HG03378 (cell line): ENCODE results near the gene CDKL2.

Experiments used
- ATAC-seq: cut with Tn5 transposase; IDR thresholded peaks from one replicate; pipeline ENCODE4 v1.9.1; 2021; ENCODE audit warnings: mild to moderate bottlenecking, moderate library complexity; ENCODE audit not compliant: unreplicated experiment

The CDKL2 gene

DNA sequence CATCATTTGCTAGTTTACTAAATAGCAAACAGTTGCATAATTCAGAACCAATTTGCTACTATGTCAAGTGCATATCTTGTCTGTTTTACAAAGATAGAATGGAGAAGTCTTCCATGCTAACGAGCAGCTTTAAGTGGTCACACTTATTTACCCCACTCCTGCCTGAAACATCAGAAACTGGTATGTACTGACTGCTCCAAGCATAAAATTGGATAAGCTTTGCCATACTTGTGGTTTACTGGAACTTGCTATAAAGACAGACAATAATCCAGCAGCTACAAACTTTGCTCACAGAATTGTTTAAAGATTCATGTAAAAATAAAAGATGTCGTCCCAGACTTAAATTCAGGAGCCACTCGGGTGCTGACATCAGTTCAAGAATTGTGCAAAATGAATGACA is 13.3 kb upstream of the CDKL2 start:
- ATAC-seq: no peak

DNA sequence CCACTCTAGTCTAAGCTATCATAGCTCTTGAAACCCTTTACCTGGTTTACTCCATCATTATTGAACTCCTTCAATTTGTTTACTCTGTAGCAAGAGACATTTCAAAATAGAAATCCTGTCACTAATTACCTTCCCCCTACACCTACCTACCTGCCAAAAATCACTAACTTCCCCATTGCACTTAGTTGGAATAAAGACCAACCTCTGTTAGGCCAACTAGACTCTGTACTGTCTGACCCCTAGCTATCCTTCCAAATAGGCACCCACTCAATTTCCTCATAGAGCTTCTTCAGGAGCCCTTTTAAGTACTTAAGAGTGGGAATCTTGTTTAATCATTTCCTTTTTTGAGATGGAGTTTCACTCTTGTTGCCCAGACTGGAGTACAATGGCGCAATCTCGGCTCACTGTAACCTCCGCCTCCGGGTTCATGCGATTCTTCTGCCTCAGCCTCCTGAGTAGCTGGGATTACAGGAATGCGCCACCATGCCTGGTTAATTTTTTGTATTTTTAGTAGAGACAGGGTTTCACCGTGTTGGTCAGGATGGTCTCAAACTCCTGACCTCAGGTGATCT is 8.9 kb upstream of the CDKL2 start:
- ATAC-seq: no peak

DNA sequence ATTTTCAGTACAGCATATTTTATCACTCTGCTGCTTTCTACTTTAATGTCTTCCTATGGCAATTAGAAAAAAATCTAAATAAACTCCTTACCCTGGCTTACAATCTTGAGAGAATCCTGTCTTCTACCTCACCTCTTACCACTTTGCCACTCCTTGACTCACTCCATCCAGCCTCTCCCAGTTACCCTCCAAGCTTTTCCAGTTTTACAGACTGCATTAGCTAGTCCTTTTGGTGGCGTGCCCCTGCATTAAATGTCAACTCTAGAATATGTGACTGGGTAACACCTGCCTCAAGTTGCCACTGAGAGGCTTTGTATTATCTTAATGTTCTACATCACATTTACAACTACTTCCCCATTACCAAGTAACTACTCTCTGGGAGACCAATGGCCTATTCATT is 7.5 kb upstream of the CDKL2 start:
- no peak for ATAC-seq

DNA sequence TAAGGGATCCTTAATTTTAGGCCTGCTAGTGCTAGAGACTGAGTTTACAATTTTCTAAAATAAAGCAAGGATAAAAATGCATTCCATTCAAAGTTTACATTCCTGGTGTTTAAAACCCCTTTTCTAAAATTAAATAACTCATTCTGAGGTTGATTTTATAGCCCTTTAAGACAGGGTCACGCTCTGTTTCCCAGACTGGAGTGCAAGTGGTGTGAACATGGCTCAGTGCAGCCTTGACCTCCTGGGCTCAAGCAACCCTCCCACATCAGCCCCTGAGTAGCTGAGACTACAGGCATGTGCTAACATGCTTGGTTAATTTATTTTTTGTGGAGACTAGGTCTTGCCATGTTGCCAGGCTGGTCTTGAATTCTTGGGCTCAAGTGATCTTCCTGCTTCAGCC is 6.8 kb upstream of the CDKL2 start:
- no peak for ATAC-seq

DNA sequence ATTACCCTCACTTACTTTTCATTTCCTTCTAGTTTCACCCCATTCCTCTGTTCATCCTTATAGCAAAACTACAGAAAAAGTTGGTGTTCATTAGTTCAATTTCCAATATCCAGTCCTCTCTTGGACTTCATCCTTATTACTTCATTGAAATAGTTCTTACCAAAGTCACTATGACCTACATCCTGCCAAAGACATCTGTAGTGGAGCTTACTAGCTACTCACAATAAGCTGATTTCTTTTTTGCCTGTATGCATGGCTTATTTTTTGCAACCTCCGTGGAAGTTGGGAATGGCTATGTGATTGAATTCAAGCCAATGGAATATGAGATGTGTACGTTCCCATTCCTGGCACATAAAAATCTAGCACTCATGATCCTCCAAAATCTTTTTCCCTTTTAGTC is 4.6 kb upstream of the CDKL2 start:
- no peak for ATAC-seq

DNA sequence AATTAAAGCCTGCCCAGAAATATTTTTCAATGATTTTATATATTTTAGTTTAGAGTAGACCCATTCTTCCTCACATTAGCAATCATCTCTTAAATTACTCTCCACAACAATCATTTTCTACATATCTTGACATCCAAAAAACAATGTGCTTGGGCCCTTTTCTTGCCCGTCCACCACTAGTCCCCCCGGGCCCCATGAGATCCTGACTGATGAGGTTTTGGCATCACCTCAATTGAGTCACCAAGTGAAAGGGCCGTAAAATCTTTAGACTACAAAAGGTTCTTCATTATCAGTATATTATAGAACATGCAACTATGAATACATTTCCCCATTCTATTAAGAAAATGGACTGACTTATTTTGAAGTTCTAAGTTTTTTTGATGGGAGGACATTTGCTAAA is 4.0 kb upstream of the CDKL2 start:
- no peak for ATAC-seq

DNA sequence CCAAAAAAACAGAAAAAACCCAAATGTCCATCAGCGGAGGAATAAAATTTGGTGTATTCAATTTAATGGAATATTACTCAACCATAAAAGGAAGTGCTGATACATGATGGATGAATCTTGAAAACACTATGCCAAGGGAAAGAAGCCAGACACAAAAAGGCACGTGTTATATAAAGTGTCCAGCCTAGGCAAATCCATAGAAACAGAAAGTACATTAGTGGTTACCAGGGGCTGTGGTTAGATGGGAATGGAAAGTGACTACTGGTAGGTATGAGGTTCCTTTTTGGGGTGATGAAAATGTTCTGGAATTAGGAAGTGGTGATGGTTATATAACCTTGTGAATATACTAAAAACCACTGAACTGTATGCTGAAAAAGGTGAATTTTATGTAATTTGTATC is 3.5 kb upstream of the CDKL2 start:
- no peak for ATAC-seq

DNA sequence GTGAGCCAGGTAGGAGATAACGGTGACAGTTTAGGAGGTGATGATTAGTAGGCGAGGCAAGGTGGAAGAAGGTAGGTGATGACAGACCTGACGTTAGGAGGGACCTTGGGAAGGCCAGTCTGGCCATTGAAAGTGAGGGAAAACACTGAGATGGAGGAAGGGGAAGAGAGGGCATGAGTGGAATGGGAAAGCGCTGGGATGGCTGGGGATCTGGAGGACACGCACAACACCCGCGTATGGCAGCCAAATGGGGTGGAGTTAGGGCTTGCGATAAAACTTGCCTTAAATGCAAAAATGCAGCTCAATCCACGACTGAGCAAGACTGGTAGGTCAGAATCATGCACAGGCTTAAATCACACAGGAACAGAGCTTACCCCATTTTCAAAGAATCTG is 605 bp upstream of the CDKL2 start:
- ATAC-seq: no peak

DNA sequence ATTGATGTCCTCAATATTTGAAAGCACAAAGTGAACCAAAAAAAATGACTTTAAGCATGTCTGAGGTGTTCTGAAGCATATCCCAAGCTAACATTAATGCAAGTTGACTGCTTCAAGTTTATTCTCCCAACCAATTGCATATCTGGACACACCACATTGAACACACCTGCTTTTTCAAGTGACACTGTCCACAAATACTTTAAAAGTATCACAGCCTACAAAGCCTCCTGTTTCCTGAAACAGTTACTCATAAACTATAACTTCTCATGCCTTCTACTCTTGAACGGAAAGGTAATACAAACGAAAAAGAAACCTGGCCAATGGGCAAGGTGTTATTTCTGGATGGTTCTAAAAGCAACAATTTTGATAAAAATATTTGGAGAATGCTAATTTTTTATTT is 1.1 kb downstream of the CDKL2 start:
- no peak for ATAC-seq

DNA sequence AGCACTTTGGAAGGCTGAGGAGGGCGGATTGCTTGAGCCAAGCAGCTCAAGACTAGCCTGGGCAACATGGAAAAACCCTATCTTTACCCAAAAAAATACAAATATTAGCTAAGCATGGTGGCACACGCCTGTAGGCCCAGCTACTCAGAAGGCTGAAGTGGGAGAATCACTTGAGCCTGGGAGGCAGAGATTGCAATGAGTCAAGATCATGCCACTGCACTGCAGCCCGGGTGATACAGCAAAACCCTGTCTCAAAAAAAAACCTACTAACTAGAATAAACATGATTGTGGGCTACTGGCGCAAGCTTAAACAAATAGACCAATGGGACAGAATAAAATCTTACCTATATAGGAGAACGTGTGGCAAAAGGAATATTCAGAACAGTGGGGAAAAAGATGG is 7.3 kb downstream of the CDKL2 start:
- no peak for ATAC-seq

DNA sequence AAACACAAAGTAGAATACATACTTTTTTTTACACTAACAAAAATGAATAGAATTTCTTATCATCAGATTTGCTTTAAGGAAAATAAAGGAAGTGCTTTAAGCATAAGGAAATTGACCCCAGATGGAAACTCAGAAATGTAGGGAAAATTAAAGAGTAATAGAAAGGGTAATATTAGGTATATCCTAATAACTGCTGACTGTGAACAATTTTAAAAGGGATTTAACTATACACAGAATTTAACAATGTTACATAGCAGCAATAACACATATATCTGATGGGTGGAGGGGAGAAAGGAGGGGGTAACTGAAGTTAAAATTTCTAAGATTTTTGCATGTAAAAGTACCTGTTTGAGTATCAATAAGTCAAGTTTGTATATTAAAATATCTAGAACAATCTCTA is 8.6 kb downstream of the CDKL2 start:
- no peak for ATAC-seq

DNA sequence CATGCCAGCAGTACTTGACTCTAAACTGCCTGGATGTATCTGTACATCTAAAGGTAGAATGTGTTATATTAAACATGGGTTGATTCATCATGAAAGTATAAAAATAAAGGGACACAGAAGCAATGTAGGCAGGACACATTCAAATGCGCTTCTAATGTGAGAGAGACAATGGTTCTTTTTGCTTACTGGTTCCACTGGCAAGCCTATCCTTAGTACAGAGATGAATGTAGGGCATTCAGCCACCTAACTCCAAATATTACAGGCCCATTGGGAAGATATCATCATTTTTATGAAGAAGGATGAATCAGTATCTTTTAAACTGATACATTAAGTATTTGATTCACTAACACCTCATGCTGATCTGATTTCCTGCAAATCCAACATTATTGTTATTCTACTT is 18.0 kb downstream of the CDKL2 start:
- no peak for ATAC-seq

DNA sequence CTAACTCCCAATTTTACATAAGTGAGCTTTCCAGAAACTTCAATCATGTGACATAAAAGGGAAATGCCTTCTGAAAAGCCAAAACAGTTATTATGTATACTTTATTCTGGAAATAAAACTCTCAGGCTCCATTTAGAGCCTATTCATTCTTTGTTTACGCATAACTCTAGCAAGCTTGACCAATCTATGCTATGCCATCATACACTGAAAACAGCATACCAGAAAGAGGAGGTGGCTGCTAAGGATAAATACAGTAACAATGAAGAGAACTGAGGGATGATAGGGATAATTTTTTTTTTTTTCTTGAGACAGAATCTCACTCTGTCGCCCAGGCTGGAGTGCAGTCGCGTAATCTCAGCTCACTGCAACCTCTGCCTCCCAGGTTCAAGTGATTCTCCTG is 24.4 kb downstream of the CDKL2 start:
- no peak for ATAC-seq

DNA sequence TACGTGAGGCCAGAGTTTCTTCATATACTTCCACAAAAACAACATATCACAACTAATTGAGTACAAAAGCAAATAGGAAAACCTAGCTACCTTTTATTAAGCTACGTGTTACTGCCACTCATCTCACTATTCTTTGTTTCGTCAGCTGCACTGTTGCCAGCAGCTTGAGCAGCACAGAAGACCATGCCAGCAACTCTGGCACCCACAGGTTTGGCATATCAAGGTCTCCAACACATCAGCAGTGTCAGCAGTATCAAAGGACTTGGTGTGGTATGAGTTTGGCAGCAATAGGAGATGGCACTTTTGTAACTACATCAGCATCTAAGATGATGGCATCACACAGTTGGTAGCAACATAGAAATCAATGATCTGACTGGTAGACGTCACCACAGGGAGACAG is 30.7 kb downstream of the CDKL2 start:
- no peak for ATAC-seq

DNA sequence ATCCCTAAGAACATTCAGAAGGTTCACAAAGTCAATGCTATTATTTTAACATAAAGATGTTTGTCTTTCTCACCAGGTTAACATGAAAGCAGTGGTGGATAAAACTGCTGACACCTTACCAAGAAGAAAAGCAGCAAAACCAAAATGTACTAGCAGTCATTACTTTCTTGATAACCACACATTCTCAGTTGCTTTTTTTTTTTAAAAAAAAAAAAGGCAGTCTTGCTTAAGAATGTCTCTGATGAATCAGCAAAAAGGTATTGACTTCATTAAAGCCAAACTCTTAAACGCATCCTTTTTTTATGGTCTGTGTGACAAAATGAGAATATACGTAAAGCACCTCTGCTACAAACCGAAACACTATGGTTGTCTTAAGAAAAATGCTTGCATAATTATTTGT is 31.9 kb downstream of the CDKL2 start:
- ATAC-seq: no peak

DNA sequence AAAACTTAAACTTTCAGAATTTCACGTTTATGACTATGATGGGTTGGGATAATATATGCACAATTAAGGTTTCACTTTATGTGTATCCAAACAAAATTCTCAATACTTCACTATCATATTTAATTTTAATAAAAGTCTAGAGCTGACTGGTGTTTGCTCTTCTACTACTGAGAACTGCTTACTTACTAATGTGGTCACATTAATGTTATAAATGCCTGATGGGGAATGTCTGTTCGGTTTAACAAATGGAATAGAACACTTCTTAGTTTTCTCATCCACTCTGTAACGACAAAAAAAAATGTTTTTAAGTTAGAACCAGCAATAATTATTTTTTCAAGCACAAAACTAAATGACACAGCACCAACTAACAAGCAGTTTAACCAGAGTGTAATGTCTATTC is 34.3 kb downstream of the CDKL2 start:
- no peak for ATAC-seq

DNA sequence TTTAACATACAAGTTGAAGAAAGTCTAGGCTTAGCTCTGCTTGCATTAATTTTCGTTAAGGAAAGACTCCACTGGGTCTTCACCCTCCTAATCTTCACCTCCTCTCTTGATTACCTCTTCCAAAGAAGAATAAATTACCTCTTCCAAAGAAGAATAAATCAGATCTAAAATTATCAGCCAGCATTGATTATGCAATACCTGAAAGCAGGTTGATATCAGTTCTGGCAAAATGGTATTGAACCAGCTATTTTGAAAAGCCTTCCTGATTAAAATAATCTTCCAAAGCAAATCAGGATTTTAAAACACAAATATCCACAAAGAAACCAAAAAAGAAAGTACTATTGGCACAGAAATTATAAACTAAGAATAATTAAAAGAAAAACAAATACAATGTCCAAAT is 36.9 kb downstream of the CDKL2 start:
- ATAC-seq: no peak

DNA sequence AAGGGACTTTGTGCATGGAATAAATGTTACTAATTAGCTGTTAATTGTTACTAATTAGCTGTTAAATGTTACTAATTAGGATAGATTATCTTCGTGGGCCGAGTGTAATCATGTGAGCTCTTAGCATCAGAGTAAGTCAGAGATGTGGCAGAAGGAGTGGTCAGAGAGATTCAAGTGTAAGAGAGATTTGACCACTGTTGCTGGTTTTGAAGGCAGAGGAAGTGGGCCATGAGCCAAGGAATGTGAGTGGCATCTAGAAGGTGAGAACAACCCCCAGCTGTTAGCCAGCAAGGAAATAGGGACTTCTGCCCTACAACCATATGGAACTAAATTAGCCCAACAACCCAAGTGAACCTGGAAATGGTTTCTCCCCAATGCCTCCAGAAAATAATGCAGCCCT is 46.3 kb downstream of the CDKL2 start:
- ATAC-seq: no peak

DNA sequence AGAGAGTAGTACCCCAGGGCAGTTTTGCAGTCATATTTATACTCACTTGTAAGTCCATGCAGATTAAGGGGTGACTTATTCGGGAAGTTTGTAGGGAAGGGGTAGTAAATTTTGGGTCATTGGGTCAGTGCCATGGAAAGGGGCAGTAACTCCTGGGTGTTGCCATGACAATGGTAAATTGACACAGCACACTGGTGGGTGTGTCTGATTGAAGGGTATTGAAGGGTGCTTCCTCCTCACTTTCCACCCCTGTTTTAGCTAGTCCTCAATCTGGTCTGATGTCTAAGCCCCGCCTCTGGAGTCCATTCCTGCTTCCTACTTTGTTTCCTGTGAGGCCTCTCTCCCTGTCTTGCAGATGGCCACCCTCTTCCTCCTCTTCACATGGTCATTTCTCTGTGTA is 62.6 kb downstream of the CDKL2 start:
- no peak for ATAC-seq

DNA sequence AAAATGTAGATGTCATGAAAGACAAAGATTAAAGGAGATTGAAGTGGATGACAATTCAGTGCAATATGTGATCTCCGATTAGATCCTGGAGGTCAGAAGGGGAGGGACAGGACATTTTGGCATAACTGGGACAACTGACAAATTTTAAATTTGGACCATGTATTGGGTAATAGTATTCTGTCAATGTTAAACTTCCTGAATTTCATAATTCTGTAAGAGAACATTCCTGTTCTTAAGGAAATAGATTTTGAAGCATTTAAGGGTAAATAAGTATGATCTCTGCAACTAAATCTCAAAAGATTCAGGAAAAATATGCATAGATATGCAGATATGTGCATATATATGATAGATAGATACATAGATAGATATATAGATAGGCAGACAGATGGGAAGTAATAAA is 63.4 kb downstream of the CDKL2 start:
- no peak for ATAC-seq

DNA sequence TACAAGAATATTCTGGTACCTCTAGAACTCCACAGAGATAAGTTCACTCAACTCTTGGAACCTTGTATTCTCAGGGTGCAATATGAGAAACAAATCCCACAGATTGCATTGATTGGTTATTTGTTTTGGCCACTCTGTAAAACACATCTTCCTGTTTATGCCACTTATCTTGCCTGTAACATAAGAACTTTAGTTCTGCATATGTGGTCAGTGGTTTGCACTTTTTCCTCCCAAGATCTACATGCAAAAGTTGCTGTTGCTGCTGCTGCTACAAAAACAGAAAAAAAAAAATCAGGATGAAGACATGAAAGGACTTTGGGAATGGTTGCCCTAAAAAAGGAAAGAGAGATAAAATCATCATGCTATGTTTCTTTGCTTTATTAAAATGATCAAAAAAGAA is 64.8 kb downstream of the CDKL2 start:
- no peak for ATAC-seq

DNA sequence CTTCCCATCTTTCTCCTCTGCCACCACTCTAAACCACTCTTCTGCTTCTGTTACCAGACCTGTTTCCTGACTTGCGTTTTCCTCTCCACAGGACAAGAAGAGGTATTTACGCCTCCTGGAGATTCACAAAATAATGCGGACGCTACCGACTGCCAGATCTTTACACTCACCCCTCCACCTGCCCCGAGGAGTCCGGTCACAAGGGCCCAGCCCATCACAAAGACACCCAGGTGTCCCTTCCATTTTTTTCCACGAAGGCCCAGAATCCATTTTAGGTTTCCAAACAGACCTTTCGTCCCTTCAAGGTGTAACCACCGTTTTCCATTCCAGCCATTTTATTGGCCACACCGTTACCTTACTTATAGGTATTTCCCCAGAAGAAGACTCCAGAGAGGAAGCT is 66.3 kb downstream of the CDKL2 start:
- ATAC-seq: no peak

DNA sequence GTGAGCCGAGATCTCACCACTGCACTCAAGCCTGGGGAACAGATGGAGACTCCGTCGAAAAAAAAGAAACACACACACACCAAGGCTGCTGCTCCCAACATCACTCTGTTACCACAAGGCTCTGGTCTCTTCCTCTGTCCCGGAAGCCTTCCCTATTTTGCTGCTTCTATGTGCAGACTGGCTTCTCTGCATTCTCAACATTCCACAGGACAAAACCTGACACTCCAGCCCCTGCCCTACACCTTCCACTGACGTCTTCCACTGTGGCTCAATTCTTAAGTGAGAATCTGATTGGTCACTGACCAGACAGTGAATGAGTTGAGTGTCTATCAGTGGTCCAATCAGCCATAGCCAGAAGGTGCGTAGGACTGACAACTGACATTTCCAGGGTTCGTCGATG is 68.5 kb downstream of the CDKL2 start:
- no peak for ATAC-seq

DNA sequence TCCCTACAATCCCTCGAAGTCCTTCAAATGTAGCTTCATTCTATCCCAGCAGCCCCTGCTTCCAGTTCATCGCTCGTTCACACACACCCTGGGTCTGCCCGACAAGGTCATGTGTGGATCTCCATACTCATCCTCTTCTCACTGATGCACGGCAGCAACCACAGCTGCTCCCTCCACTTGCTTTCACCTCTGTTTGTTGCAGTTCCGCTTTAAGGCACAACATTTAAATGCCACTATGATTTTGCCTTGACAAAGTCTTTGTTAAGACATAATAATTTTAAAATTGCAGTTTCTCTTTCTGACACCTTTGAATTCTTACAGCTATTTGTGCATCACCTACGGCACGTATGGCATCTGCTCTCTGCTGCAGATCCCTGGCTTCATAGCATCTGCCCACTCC is 72.6 kb downstream of the CDKL2 start:
- ATAC-seq: no peak
